ENCODE measurements around the gene AVEN.

DNA sequence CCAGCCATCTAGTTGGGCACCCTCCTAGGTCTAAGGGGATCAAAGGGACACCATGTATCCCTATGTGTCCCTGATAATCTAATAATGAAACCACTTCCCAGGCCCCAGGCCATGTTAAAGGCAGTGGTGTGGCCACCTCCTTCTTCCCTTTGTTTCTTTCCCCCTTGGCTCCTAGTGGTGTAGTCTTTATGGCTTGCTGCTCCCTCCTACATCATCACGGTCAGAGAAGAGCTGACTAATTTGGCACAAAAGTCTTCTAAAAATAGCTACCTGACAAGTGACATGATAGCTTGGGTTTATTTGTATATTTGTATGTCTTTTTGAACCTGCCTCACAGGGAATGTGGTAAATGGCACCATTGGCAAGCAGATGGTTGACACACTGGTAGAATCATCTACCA, 201.7 kb downstream of the AVEN start:
- TF ChIP-seq POLR2A (IDR thresholded peaks at IDR 0.05; ENCODE audit: low read depth, low read length), result no peak
- TF ChIP-seq EZH2 (IDR thresholded peaks at IDR 0.05; ENCODE audit: borderline replicate concordance, low read depth, low read length, severe bottlenecking), result no peak
- TF ChIP-seq, protein P1, sequence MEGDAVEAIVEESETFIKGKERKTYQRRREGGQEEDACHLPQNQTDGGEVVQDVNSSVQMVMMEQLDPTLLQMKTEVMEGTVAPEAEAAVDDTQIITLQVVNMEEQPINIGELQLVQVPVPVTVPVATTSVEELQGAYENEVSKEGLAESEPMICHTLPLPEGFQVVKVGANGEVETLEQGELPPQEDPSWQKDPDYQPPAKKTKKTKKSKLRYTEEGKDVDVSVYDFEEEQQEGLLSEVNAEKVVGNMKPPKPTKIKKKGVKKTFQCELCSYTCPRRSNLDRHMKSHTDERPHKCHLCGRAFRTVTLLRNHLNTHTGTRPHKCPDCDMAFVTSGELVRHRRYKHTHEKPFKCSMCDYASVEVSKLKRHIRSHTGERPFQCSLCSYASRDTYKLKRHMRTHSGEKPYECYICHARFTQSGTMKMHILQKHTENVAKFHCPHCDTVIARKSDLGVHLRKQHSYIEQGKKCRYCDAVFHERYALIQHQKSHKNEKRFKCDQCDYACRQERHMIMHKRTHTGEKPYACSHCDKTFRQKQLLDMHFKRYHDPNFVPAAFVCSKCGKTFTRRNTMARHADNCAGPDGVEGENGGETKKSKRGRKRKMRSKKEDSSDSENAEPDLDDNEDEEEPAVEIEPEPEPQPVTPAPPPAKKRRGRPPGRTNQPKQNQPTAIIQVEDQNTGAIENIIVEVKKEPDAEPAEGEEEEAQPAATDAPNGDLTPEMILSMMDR (IDR thresholded peaks at IDR 0.05; ENCODE audit: extremely low read depth in 1 of 2, insufficient read depth in 1 of 2, low read depth in 1 of 2, low read length in 2 of 2), result no peak

Data from endothelial cell of umbilical vein (primary cell).